HCT116 (cell line): Measurements from ENCODE around the gene ARRB2. TPM values are rescaled to one million over a fixed set of nuclear protein-coding genes. Genes with fewer than 3 reads are reported as not detected.

ENCODE experiments used
- ATAC-seq: fragments of 200-7000 bp; cut with Tn5 transposase; 2 replicates; pipeline ENCODE4 v1.9.1; 2020; ENCODE audit warnings: mild to moderate bottlenecking, moderate library complexity
- BruUV-seq: library from RNA; stranded (reverse); fragments of 400-500 nt; replicated peaks from 2 replicates; lab custom pipeline; 2021; lab: Mats Ljungman, UMichigan
- CTCF ChIA-PET: fragments of 300-600 bp; sonication (Branson Sonifier 250); formaldehyde crosslinking; loops from one replicate; lab custom pipeline; 2021; ENCODE audit warnings: antibody characterized with exemption; lab: Charles Lee
- POLR2A ChIA-PET: fragments of 300-600, 350-600 bp; sonication (Branson Sonifier 250); formaldehyde crosslinking; loops from one replicate; lab custom pipeline; 2021; ENCODE audit warnings: antibody characterized with exemption; lab: Charles Lee
- RAD21 ChIA-PET, 2 experiments: fragments of 300-600 bp; sonication (Branson Sonifier 250); formaldehyde crosslinking; loops; one replicate each; lab custom pipeline; 2023; ENCODE audit warnings: low total read pairs in 2 of 2; ENCODE audit not compliant: uncharacterized antibody in 2 of 2, unreplicated experiment in 2 of 2, low non-redundant PET in 1 of 2; lab: Charles Lee
- DNase-seq: peaks from one replicate; pipeline ENCODE4 v3.0.0-alpha.2; 2010; ENCODE audit warnings: low read depth, low spot score
- H2AFZ ChIP-seq: fragments of 200-600 bp; shearing (Covaris generic), sonication (generic); 2 replicates; pipeline ENCODE4 v1.6.1; 2017; ENCODE audit warnings: low read depth, mixed run types, mixed read lengths, antibody characterized with exemption, low read length; ENCODE audit not compliant: poor library complexity, severe bottlenecking
- H3K27ac ChIP-seq: 2 replicates; pipeline ENCODE4 v1.5.1; 2012; ENCODE audit warnings: low read depth, low read length
- H3K27me3 ChIP-seq: fragments of 200-600 bp; sonication (generic); 2 replicates; pipeline ENCODE4 v1.6.1; 2016; ENCODE audit warnings: mixed run types, low read length, mixed read lengths; ENCODE audit not compliant: insufficient read depth
- H3K36me3 ChIP-seq, 2 experiments: fragments of 200-500 bp in 1 of 2; fragments of 200-600 bp in 1 of 2; sonication (Bioruptor generic) in 1 of 2; sonication (generic) in 1 of 2; 2 replicates each; pipeline versions ENCODE4 v1.5.1 to v1.6.1; 2014 to 2016; ENCODE audit warnings: low read length in 2 of 2, inconsistent platforms in 1 of 2, mixed read lengths in 1 of 2, mixed run types in 1 of 2; ENCODE audit not compliant: insufficient read depth in 2 of 2, control insufficient read depth in 1 of 2
- H3K4me1 ChIP-seq, 2 experiments: fragments of 200-600 bp in 1 of 2; sonication (generic) in 1 of 2; 2 replicates each; pipeline versions ENCODE4 v1.5.1 to v1.6.1; 2012 to 2017; ENCODE audit warnings: low read length in 2 of 2, inconsistent platforms in 1 of 2, mild to moderate bottlenecking in 1 of 2, mixed read lengths in 1 of 2, mixed run types in 1 of 2, moderate library complexity in 1 of 2; ENCODE audit not compliant: insufficient read depth in 2 of 2, control insufficient read depth in 1 of 2
- H3K4me2 ChIP-seq: fragments of 200-600 bp; sonication (generic); 2 replicates; pipeline ENCODE4 v1.6.1; 2017; ENCODE audit warnings: mixed run types, low read length, mixed read lengths
- H3K4me3 ChIP-seq, 2 experiments: fragments of 200-600 bp in 1 of 2; sonication (generic) in 1 of 2; replicated peaks in 1 of 2; 2 replicates each; pipeline ENCODE4 v1.5.1; 2011 to 2016; ENCODE audit warnings: low read length in 2 of 2, control low read depth in 1 of 2, low read depth in 1 of 2, mild to moderate bottlenecking in 1 of 2, mixed read lengths in 1 of 2, mixed run types in 1 of 2
- H3K79me2 ChIP-seq: fragments of 200-600 bp; sonication (generic); 2 replicates; pipeline ENCODE4 v1.6.1; 2017; ENCODE audit warnings: mild to moderate bottlenecking, mixed run types, low read length, moderate library complexity, mixed read lengths; ENCODE audit not compliant: insufficient read depth
- H3K9ac ChIP-seq: fragments of 200-600 bp; sonication (generic); 2 replicates; pipeline ENCODE4 v1.6.1; 2016; ENCODE audit warnings: low read length, mixed read lengths
- H3K9me2 ChIP-seq: fragments of 200-600 bp; sonication (generic), shearing (Covaris generic); 2 replicates; pipeline ENCODE4 v1.6.1; 2017; ENCODE audit warnings: mixed run types, mild to moderate bottlenecking, moderate library complexity; ENCODE audit not compliant: insufficient read depth
- H3K9me3 ChIP-seq, 2 experiments: fragments of 200-500 bp in 1 of 2; fragments of 200-600 bp in 1 of 2; sonication (Bioruptor generic) in 1 of 2; sonication (generic) in 1 of 2; 2 replicates each; pipeline ENCODE4 v1.6.1; 2014 to 2017; ENCODE audit warnings: low read length in 2 of 2, mixed read lengths in 2 of 2, inconsistent platforms in 1 of 2, low read depth in 1 of 2, mild to moderate bottlenecking in 1 of 2, mixed run types in 1 of 2, moderate library complexity in 1 of 2; ENCODE audit not compliant: control insufficient read depth in 1 of 2, insufficient read depth in 1 of 2
- H4K20me1 ChIP-seq: fragments of 200-600 bp; sonication (generic), shearing (Covaris generic); 2 replicates; pipeline ENCODE4 v1.6.1; 2017; ENCODE audit warnings: mixed run types, mild to moderate bottlenecking, moderate library complexity; ENCODE audit not compliant: insufficient read depth
- CBX3 ChIP-seq: IDR thresholded peaks from 2 replicates; pipeline ENCODE4 v1.6.1; 2012; ENCODE audit warnings: low read depth
- SRF ChIP-seq: IDR thresholded peaks from 2 replicates; pipeline ENCODE4 v1.6.1; 2012; ENCODE audit warnings: low read depth
- ZFX ChIP-seq: fragments of 450-650 bp; IDR thresholded peaks from 2 replicates; pipeline ENCODE4 v1.6.1; 2017
- ZNF274 ChIP-seq: fragments of 200-500 bp; sonication (Bioruptor generic); IDR thresholded peaks from 2 replicates; pipeline ENCODE4 v1.6.1; 2014; ENCODE audit warnings: mild to moderate bottlenecking, low read depth, low read length, inconsistent platforms
- intact Hi-C: fragments of 100-400 bp; cut with micrococcal nuclease; formaldehyde crosslinking; loops from 2 replicates; pipeline ENCODE4 v1.10.0; 2022
- total RNA-seq: library from RNA; stranded (reverse); gene quantifications from one replicate; pipeline ENCODE4 v1.2.1, GENCODE V29; 2021; ENCODE audit not compliant: unreplicated experiment
- TF ChIP-seq, protein P1 (sequence below): IDR thresholded peaks from 2 replicates; pipeline ENCODE4 v1.6.1; 2012; ENCODE audit warnings: low read depth
- TF ChIP-seq, protein P2 (sequence below): IDR thresholded peaks from 2 replicates; pipeline ENCODE4 v1.6.1; 2012

ARRB2 gene
- total RNA-seq, 1 experiment from 2014 or later, result 70.8 TPM

DNA sequence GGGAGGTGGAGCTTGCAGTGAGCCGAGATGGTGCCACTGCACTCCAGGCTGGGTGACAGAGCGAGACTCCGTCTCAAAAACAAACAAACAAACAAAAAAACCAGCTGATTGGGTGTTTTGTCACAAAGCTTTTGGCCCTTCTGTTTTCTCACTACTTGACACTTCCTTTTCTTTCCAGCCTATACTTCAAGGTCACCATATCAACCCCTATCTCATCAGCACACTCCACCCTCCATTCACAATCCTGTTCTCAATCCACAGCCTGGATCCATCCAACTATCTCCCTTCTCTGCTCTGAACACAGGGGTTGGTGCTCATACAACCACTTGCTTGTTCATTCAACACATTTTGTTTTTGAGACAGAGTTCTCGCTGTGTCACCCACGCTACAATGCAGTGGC lies 14.2 kb downstream of the ARRB2 start:
- no peak overlapping the region for H3K4me2 ChIP-seq
- intact Hi-C loops, result no loop called here
- BruUV-seq, result no TSS peak
- no peak overlapping the region for H3K27ac ChIP-seq
- H3K79me2 ChIP-seq, result no peaks in the 10 kb centered on the region
- CTCF ChIA-PET, result no interaction called here
- no peak overlapping the region for H3K9ac ChIP-seq
- no peaks in the 10 kb centered on the region for H4K20me1 ChIP-seq
- TF ChIP-seq ZNF274, result no peak
- no peak for TF ChIP-seq ZFX
- no peak for TF ChIP-seq SRF
- TF ChIP-seq CBX3, result no peak
- TF ChIP-seq, protein P1, sequence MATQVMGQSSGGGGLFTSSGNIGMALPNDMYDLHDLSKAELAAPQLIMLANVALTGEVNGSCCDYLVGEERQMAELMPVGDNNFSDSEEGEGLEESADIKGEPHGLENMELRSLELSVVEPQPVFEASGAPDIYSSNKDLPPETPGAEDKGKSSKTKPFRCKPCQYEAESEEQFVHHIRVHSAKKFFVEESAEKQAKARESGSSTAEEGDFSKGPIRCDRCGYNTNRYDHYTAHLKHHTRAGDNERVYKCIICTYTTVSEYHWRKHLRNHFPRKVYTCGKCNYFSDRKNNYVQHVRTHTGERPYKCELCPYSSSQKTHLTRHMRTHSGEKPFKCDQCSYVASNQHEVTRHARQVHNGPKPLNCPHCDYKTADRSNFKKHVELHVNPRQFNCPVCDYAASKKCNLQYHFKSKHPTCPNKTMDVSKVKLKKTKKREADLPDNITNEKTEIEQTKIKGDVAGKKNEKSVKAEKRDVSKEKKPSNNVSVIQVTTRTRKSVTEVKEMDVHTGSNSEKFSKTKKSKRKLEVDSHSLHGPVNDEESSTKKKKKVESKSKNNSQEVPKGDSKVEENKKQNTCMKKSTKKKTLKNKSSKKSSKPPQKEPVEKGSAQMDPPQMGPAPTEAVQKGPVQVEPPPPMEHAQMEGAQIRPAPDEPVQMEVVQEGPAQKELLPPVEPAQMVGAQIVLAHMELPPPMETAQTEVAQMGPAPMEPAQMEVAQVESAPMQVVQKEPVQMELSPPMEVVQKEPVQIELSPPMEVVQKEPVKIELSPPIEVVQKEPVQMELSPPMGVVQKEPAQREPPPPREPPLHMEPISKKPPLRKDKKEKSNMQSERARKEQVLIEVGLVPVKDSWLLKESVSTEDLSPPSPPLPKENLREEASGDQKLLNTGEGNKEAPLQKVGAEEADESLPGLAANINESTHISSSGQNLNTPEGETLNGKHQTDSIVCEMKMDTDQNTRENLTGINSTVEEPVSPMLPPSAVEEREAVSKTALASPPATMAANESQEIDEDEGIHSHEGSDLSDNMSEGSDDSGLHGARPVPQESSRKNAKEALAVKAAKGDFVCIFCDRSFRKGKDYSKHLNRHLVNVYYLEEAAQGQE, result no peak
- TF ChIP-seq, protein P2, sequence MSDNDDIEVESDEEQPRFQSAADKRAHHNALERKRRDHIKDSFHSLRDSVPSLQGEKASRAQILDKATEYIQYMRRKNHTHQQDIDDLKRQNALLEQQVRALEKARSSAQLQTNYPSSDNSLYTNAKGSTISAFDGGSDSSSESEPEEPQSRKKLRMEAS, result no peak
- H3K36me3 ChIP-seq, result no peaks in the 10 kb centered on the region
- no peaks in the 10 kb centered on the region for H3K9me3 ChIP-seq
- DNase-seq (no peak), ATAC-seq (no peak)
- POLR2A ChIA-PET, result no interaction called here
- no peaks in the 10 kb centered on the region for H3K9me2 ChIP-seq
- RAD21 ChIA-PET, result no interaction called here
- H3K4me1 ChIP-seq, result peaks cover 16 to 17% of the 10 kb centered on the region in 2 experiments
- H2AFZ ChIP-seq, result no peak overlapping the region
- H3K4me3 ChIP-seq, result no peak overlapping the region
- H3K27me3 ChIP-seq, result no peaks in the 10 kb centered on the region
